Muscle layer of colon (tissue), 2 donors: ENCODE measurements around the gene PSMA6.
A peak's percentile ranks its signal among the peaks of the same experiment; 100 is the strongest.
"Not testable (repeated sequence)": the region's sequence is repeated elsewhere in the genome, so short reads cannot be mapped to it uniquely, and the experiment has no call there.

ENCODE experiments used
- H3K27ac ChIP-seq: one replicate; pipeline ENCODE4 v1.7.0; 2013; ENCODE audit warnings: low read depth, mild to moderate bottlenecking, low read length, moderate library complexity
- H3K27me3 ChIP-seq, 2 donors: one replicate each; pipeline ENCODE4 v1.7.0; 2013; ENCODE audit warnings: low read length in 2 of 2, mild to moderate bottlenecking in 2 of 2; ENCODE audit not compliant: insufficient read depth in 2 of 2, control insufficient read depth in 1 of 2
- H3K36me3 ChIP-seq: one replicate; pipeline ENCODE4 v1.7.0; 2013; ENCODE audit warnings: mild to moderate bottlenecking, low read length; ENCODE audit not compliant: insufficient read depth
- H3K4me1 ChIP-seq: one replicate; pipeline ENCODE4 v1.7.0; 2013; ENCODE audit warnings: mild to moderate bottlenecking, low read length; ENCODE audit not compliant: insufficient read depth
- H3K4me3 ChIP-seq, 2 donors: one replicate each; pipeline ENCODE4 v1.7.0; 2013; ENCODE audit warnings: low read length in 2 of 2, low read depth in 1 of 2, mild to moderate bottlenecking in 1 of 2, moderate library complexity in 1 of 2
- H3K9ac ChIP-seq: one replicate; pipeline ENCODE4 v1.7.0; 2013; ENCODE audit warnings: low read length
- H3K9me3 ChIP-seq: one replicate; pipeline ENCODE4 v1.7.0; 2013; ENCODE audit warnings: mild to moderate bottlenecking, low read length
- donor health status: abdominal sarcoma.
- donor health status: Adenocarcinoma of cecum.

The PSMA6 gene

GRCh38 chr14:35331605-35332516, 39.7 kb downstream of the PSMA6 start:
- Histone ChIP-seq H3K9me3 (no peaks in the 10 kb centered on the region), H3K4me3 (no peak overlapping the region), H3K36me3 (no peaks in the 10 kb centered on the region), H3K9ac (no peak overlapping the region), H3K27ac (no peak overlapping the region), H3K4me1 (peaks cover 19% of the 10 kb centered on the region), H3K27me3 (no peaks in the 10 kb centered on the region)

- no peaks in the 10 kb centered on the region for H3K9me3 ChIP-seq
- H3K4me1 ChIP-seq, result peaks cover 28% of the 10 kb centered on the region
- no peak overlapping the region for H3K4me3 ChIP-seq
- H3K36me3 ChIP-seq, result no peaks in the 10 kb centered on the region
- H3K27ac ChIP-seq, result no peak overlapping the region
- no peak overlapping the region for H3K9ac ChIP-seq
- no peaks in the 10 kb centered on the region for H3K27me3 ChIP-seq
These were observed 40.5 kb downstream of the PSMA6 start for GRCh38 chr14:35332517-35333263.

GRCh38 chr14:35333264-35333730, 41.1 kb downstream of the PSMA6 start:
- Histone ChIP-seq H3K9ac (no peak overlapping the region), H3K4me1 (peaks cover 34% of the 10 kb centered on the region), H3K9me3 (no peaks in the 10 kb centered on the region), H3K27me3 (no peaks in the 10 kb centered on the region), H3K27ac (no peak overlapping the region), H3K36me3 (no peaks in the 10 kb centered on the region), H3K4me3 (no peak overlapping the region)

- Histone ChIP-seq H3K9ac (no peak overlapping the region), H3K4me3 (no peak overlapping the region), H3K9me3 (no peaks in the 10 kb centered on the region), H3K4me1 (peaks cover 34% of the 10 kb centered on the region), H3K27me3 (no peaks in the 10 kb centered on the region), H3K27ac (no peak overlapping the region), H3K36me3 (no peaks in the 10 kb centered on the region)
These were observed 41.9 kb downstream of the PSMA6 start for GRCh38 chr14:35333797-35334743.

- Histone ChIP-seq H3K27ac (peak overlapping the region; percentile 72), H3K4me3 (no peak overlapping the region), H3K9ac (no peak overlapping the region), H3K36me3 (no peaks in the 10 kb centered on the region), H3K4me1 (peaks cover 43% of the 10 kb centered on the region), H3K27me3 (no peaks in the 10 kb centered on the region), H3K9me3 (no peaks in the 10 kb centered on the region)
These were observed 43.4 kb downstream of the PSMA6 start for GRCh38 chr14:35335388-35336092.

GRCh38 chr14:35336171-35336493, 44.0 kb downstream of the PSMA6 start:
- H3K36me3 ChIP-seq, H3K9me3 ChIP-seq, H3K4me3 ChIP-seq, H3K27me3 ChIP-seq: not testable (repeated sequence)
- H3K9ac ChIP-seq, result peak overlapping the region; percentile 44
- peaks cover 46% of the 10 kb centered on the region for H3K4me1 ChIP-seq
- peak overlapping the region; percentile 72 for H3K27ac ChIP-seq

GRCh38 chr14:35336494-35337268, 44.5 kb downstream of the PSMA6 start:
- no peaks in the 10 kb centered on the region for H3K36me3 ChIP-seq
- peaks cover 52% of the 10 kb centered on the region for H3K4me1 ChIP-seq
- H3K27me3 ChIP-seq, result no peaks in the 10 kb centered on the region
- H3K9me3 ChIP-seq, result no peaks in the 10 kb centered on the region
- peak overlapping the region; percentile 72 for H3K27ac ChIP-seq
- peak overlapping the region; percentile 44 for H3K9ac ChIP-seq
- H3K4me3 ChIP-seq, result no peak overlapping the region

- no peak overlapping the region for H3K4me3 ChIP-seq
- H3K9me3 ChIP-seq, result no peaks in the 10 kb centered on the region
- H3K9ac ChIP-seq, result peak overlapping the region; percentile 44
- no peaks in the 10 kb centered on the region for H3K27me3 ChIP-seq
- no peaks in the 10 kb centered on the region for H3K36me3 ChIP-seq
- H3K4me1 ChIP-seq, result peaks cover 59% of the 10 kb centered on the region
- H3K27ac ChIP-seq, result peak overlapping the region; percentile 72
These were observed 45.4 kb downstream of the PSMA6 start for GRCh38 chr14:35337269-35338255.

- H3K9ac ChIP-seq, result no peak overlapping the region
- no peaks in the 10 kb centered on the region for H3K9me3 ChIP-seq
- H3K4me1 ChIP-seq, result peaks cover 62% of the 10 kb centered on the region
- no peak overlapping the region for H3K4me3 ChIP-seq
- no peaks in the 10 kb centered on the region for H3K27me3 ChIP-seq
- no peaks in the 10 kb centered on the region for H3K36me3 ChIP-seq
- no peak overlapping the region for H3K27ac ChIP-seq
These were observed 46.7 kb downstream of the PSMA6 start for GRCh38 chr14:35338731-35339405.
